ENCODE measurements around the gene CSRP1.

CSRP1 gene

GRCh38 chr1:201504179-201504631, 2.7 kb downstream of the CSRP1 start:
- Histone ChIP-seq H3K27me3 (ENCODE audit: low read length) (no peaks in the 10 kb centered on the region), H3K9me3 (ENCODE audit: insufficient read depth, low read length) (no peaks in the 10 kb centered on the region), H3K9me2 (replicated peaks; ENCODE audit: insufficient read depth, low read length) (no peaks in the 10 kb centered on the region), H3K4me3 (ENCODE audit: insufficient read depth, low read length, poor library complexity, severe bottlenecking) (no peak overlapping the region), H3K36me3 (ENCODE audit: low read length) (no peaks in the 10 kb centered on the region), H3F3A (ENCODE audit: insufficient read depth) (no peaks in the 10 kb centered on the region), H4K20me1 (ENCODE audit: low read depth, low read length) (no peaks in the 10 kb centered on the region), H3K79me2 (ENCODE audit: insufficient read depth, low read length) (no peaks in the 10 kb centered on the region), H3K27ac (ENCODE audit: low read depth, low read length) (no peak overlapping the region), H3K9ac (ENCODE audit: low read length) (no peak overlapping the region), H2AFZ (ENCODE audit: low read depth, low read length, severe bottlenecking) (no peak overlapping the region), H3K4me2 (ENCODE audit: low read depth, low read length, poor library complexity, severe bottlenecking) (no peak overlapping the region)
- TF ChIP-seq CTCF (IDR thresholded peaks at IDR 0.05; ENCODE audit: insufficient read depth, low read length, poor library complexity, severe bottlenecking) (no peak), EZH2phosphoT487 (conservative IDR thresholded peaks at IDR 0.05; ENCODE audit: low read length) (no peak)

DNA sequence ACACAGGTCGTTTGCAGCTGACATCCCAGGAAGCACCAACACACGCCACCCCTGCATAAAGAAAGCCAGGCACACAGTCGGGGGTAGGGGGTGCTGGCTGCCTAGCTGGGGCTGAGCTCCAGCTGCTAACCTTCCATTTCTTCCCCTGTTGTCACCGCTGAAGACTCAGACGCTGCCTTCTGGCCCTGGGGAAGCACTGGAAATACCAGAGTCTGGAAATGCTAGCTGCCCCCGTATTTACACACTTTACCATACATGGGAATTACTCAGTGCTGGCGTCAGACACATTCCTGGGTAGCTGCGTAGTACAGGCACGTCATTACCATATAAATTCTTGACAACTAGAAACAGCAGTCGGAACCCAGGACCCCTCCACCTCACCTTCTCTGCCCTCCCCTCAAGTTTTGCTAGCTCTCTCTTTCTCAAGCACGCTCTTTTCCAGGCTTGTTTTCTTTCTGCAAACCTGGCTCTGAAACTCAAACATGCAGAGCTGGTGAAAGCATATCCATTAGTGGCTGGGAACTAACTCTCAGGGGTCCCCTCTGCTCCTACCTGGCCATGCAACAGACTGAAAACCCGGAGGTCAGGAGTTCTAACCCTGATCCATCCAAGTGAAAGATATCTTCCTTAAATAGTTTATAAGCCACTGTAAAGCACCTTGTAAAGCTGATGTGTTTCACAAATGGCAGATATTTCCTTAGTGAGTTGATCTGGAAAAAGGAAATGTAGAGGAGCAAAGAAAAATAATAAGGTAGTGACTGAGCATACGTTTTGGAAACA, 3.3 kb downstream of the CSRP1 start:
- no peaks in the 10 kb centered on the region for H3K27me3 ChIP-seq (ENCODE audit: low read length)
- H3K27ac ChIP-seq (ENCODE audit: low read depth, low read length): no peak overlapping the region
- no peaks in the 10 kb centered on the region for H3K9me3 ChIP-seq (ENCODE audit: insufficient read depth, low read length)
- no peaks in the 10 kb centered on the region for H3K9me2 ChIP-seq (replicated peaks; ENCODE audit: insufficient read depth, low read length)
- no peaks in the 10 kb centered on the region for H3F3A ChIP-seq (ENCODE audit: insufficient read depth)
- no peak overlapping the region for H3K9ac ChIP-seq (ENCODE audit: low read length)
- H3K79me2 ChIP-seq (ENCODE audit: insufficient read depth, low read length): no peaks in the 10 kb centered on the region
- H3K4me3 ChIP-seq (ENCODE audit: insufficient read depth, low read length, poor library complexity, severe bottlenecking): no peak overlapping the region
- no peaks in the 10 kb centered on the region for H3K36me3 ChIP-seq (ENCODE audit: low read length)
- no peaks in the 10 kb centered on the region for H4K20me1 ChIP-seq (ENCODE audit: low read depth, low read length)
- TF ChIP-seq CTCF (IDR thresholded peaks at IDR 0.05; ENCODE audit: insufficient read depth, low read length, poor library complexity, severe bottlenecking) (no peak), EZH2phosphoT487 (conservative IDR thresholded peaks at IDR 0.05; ENCODE audit: low read length) (no peak)
- H3K4me2 ChIP-seq (ENCODE audit: low read depth, low read length, poor library complexity, severe bottlenecking): no peak overlapping the region
- H2AFZ ChIP-seq (ENCODE audit: low read depth, low read length, severe bottlenecking): no peak overlapping the region

DNA sequence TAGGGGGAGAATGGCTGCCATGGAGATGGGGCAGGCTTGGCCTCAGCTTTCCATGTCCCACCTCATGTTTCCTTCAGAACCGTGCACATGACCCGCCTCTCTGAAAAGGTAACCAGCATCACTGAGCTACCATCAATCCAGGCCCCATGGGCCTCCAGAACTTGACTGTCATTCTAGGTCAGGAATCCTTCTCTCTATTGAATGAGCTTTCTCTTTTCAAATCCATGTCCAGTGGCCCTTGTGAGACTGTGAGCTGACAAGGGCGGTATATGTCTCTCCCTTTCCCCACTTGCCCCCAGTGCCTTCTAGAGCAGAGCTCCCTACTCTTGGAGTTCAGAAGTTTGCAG, 4.4 kb downstream of the CSRP1 start:
- H3K9ac ChIP-seq (ENCODE audit: low read length): no peak overlapping the region
- H3K79me2 ChIP-seq (ENCODE audit: insufficient read depth, low read length): no peaks in the 10 kb centered on the region
- H4K20me1 ChIP-seq (ENCODE audit: low read depth, low read length): no peaks in the 10 kb centered on the region
- no peak for TF ChIP-seq CTCF (IDR thresholded peaks at IDR 0.05; ENCODE audit: insufficient read depth, low read length, poor library complexity, severe bottlenecking)
- no peak for TF ChIP-seq EZH2phosphoT487 (conservative IDR thresholded peaks at IDR 0.05; ENCODE audit: low read length)
- H3K4me3 ChIP-seq (ENCODE audit: insufficient read depth, low read length, poor library complexity, severe bottlenecking): no peak overlapping the region
- H3F3A ChIP-seq (ENCODE audit: insufficient read depth): no peaks in the 10 kb centered on the region
- H3K9me3 ChIP-seq (ENCODE audit: insufficient read depth, low read length): no peaks in the 10 kb centered on the region
- H3K27me3 ChIP-seq (ENCODE audit: low read length): no peaks in the 10 kb centered on the region
- no peaks in the 10 kb centered on the region for H3K36me3 ChIP-seq (ENCODE audit: low read length)
- H2AFZ ChIP-seq (ENCODE audit: low read depth, low read length, severe bottlenecking): no peak overlapping the region
- H3K27ac ChIP-seq (ENCODE audit: low read depth, low read length): no peak overlapping the region
- H3K9me2 ChIP-seq (replicated peaks; ENCODE audit: insufficient read depth, low read length): no peaks in the 10 kb centered on the region
- H3K4me2 ChIP-seq (ENCODE audit: low read depth, low read length, poor library complexity, severe bottlenecking): no peak overlapping the region
